Ureter (tissue), 1 donor: ENCODE results near the gene FRMD3. TPM values are rescaled to one million over a fixed set of nuclear protein-coding genes. Genes with fewer than 3 reads are reported as not detected.

Experiments
- total RNA-seq: library from RNA; stranded (reverse); gene quantifications from one replicate; pipeline ENCODE4 v1.2.4, GENCODE V29; 2023
- donor health status: DM: yes; HTN: yes; CAD: no.

FRMD3 gene
- total RNA-seq, 1 donor from 2014 or later, result 16.8 TPM

Other genes starting within 250 kb of the FRMD3 start
- 7.8 TPM for gene IDNK, start 84.7 kb upstream of the FRMD3 start, total RNA-seq
- gene UBQLN1, start 169.6 kb upstream of the FRMD3 start, total RNA-seq, result 123 TPM